K562 (cell line): ENCODE data around the gene RGL2. TPM values are rescaled to one million over a fixed set of nuclear protein-coding genes. Genes with fewer than 3 reads are reported as not detected.

ENCODE experiments used
- ATAC-seq: fragments of 200-7000 bp; cut with Tn5 transposase; 3 replicates; pipeline ENCODE4 v1.9.1; 2020; ENCODE audit warnings: moderate library complexity
- BruUV-seq: library from RNA; stranded (reverse); fragments of 400-500 nt; replicated peaks from 2 replicates; lab custom pipeline; 2021; lab: Mats Ljungman, UMichigan
- CTCF ChIA-PET: fragments of 300-600 bp; formaldehyde crosslinking; extraction: SDS; loops from one replicate; lab custom pipeline; 2021; ENCODE audit warnings: low intra/inter-chr PET ratio; lab: Yijun Ruan, JAX
- POLR2A ChIA-PET: fragments of 300-600, 350-650 bp; sonication (Branson Sonifier 250); formaldehyde crosslinking; extraction: SDS; loops from one replicate; lab custom pipeline; 2021; ENCODE audit warnings: antibody characterized with exemption, inconsistent platforms; lab: Yijun Ruan, JAX
- DNase-seq, 4 experiments: peaks; one replicate each; pipeline versions ENCODE4 v3.0.0 to v3.0.0-alpha.2; 2011 to 2018; ENCODE audit warnings: low spot score in 3 of 4, mixed read lengths in 3 of 4; ENCODE audit errors: extremely low read depth in 1 of 4
- FAIRE-seq: peaks from 2 replicates; lab custom pipeline; 2011; peaks lifted over from hg19 to GRCh38; lab: Jason Lieb, UNC
- H2AFZ ChIP-seq: 2 replicates; pipeline ENCODE4 v1.6.0; 2011; ENCODE audit warnings: low read depth, low read length, control low read depth, inconsistent platforms
- H3K27ac ChIP-seq: fragments of 200-600 bp; 3 replicates; pipeline ENCODE4 v1.8.0; 2011; ENCODE audit warnings: low read depth, mild to moderate bottlenecking, control low read depth, inconsistent platforms, low read length, moderate library complexity, mixed read lengths; ENCODE audit errors: extremely low read depth
- H3K27me3 ChIP-seq, 2 experiments: fragments of 300-600 bp in 1 of 2; 2 replicates in 1 of 2; 3 replicates in 1 of 2; pipeline versions ENCODE4 v1.6.0 to v1.8.0; 2011; ENCODE audit warnings: inconsistent platforms in 2 of 2, low read length in 2 of 2, mild to moderate bottlenecking in 1 of 2, mixed read lengths in 1 of 2, moderate library complexity in 1 of 2; ENCODE audit not compliant: control insufficient read depth in 2 of 2, insufficient read depth in 2 of 2
- H3K36me3 ChIP-seq: fragments of 300-600 bp; 3 replicates; pipeline ENCODE4 v1.8.0; 2011; ENCODE audit warnings: mild to moderate bottlenecking, low read length, inconsistent platforms; ENCODE audit not compliant: control insufficient read depth, insufficient read depth
- H3K4me1 ChIP-seq, 2 experiments: fragments of 200-600 bp in 1 of 2; replicated peaks in 1 of 2; 2 replicates in 1 of 2; 3 replicates in 1 of 2; pipeline versions ENCODE4 v1.5.1 to v1.8.0; 2011; ENCODE audit warnings: inconsistent platforms in 2 of 2, low read length in 2 of 2, mild to moderate bottlenecking in 1 of 2, mixed read lengths in 1 of 2, moderate library complexity in 1 of 2; ENCODE audit not compliant: control insufficient read depth in 2 of 2, insufficient read depth in 2 of 2
- H3K4me2 ChIP-seq: 2 replicates; pipeline ENCODE4 v1.6.1; 2011; ENCODE audit warnings: low read length, control low read depth, inconsistent platforms, mixed read lengths; ENCODE audit not compliant: insufficient read depth
- H3K4me3 ChIP-seq: fragments of 200-600 bp; sonication (generic), shearing (Covaris generic); 2 replicates; pipeline ENCODE4 v1.5.1; 2016; ENCODE audit warnings: control low read depth, inconsistent platforms
- H3K79me2 ChIP-seq: fragments of 200-600 bp; 3 replicates; pipeline ENCODE4 v1.8.0; 2011; ENCODE audit warnings: low read length, inconsistent platforms; ENCODE audit not compliant: control insufficient read depth, insufficient read depth
- H3K9ac ChIP-seq, 2 experiments: 2 replicates each; pipeline versions ENCODE4 v1.6.0 to v1.6.1; 2011; ENCODE audit warnings: low read depth in 2 of 2, low read length in 2 of 2, control low read depth in 1 of 2, inconsistent platforms in 1 of 2, mild to moderate bottlenecking in 1 of 2, mixed read lengths in 1 of 2; ENCODE audit not compliant: insufficient read depth in 1 of 2
- H3K9me1 ChIP-seq: one replicate; pipeline ENCODE4 v1.6.0; 2011; ENCODE audit warnings: inconsistent platforms, mild to moderate bottlenecking, low read length, moderate library complexity; ENCODE audit not compliant: control insufficient read depth, insufficient read depth
- H3K9me3 ChIP-seq: replicated peaks from 2 replicates; pipeline ENCODE4 v1.5.1; 2011; ENCODE audit warnings: low read depth, low read length, inconsistent platforms; ENCODE audit not compliant: control insufficient read depth, insufficient read depth
- H4K20me1 ChIP-seq: replicated peaks from 2 replicates; pipeline ENCODE4 v1.6.1; 2011; ENCODE audit warnings: low read length, inconsistent platforms, mixed read lengths; ENCODE audit not compliant: control insufficient read depth, insufficient read depth
- ATF1 ChIP-seq, 2 experiments: fragments of 450-650 bp in 1 of 2; IDR thresholded peaks; 2 replicates each; pipeline ENCODE4 v1.6.1; 2016; ENCODE audit warnings: missing compliant biosample characterization in 1 of 2, missing genetic modification characterization in 1 of 2
- DPF2 ChIP-seq: fragments of 450-650 bp; IDR thresholded peaks from 2 replicates; pipeline ENCODE4 v1.6.1; 2016
- MED1 ChIP-seq: sonication (generic); formaldehyde crosslinking; IDR thresholded peaks from 2 replicates; pipeline ENCODE4 v1.8.1; 2023; ENCODE audit warnings: missing genetic modification reagents, borderline replicate concordance
- NRF1 ChIP-seq, 2 experiments: fragments of 450-650 bp; IDR thresholded peaks in 1 of 2; conservative IDR thresholded peaks in 1 of 2; 2 replicates each; pipeline ENCODE4 v1.6.1; 2014; ENCODE audit warnings: mild to moderate bottlenecking in 2 of 2
- RNF2 ChIP-seq: sonication (generic); IDR thresholded peaks from 2 replicates; pipeline ENCODE4 v1.6.1; 2016
- ZNF146 ChIP-seq: IDR thresholded peaks from one replicate; pipeline ENCODE4 v1.6.1; 2018; ENCODE audit warnings: missing compliant biosample characterization; ENCODE audit not compliant: unreplicated experiment
- WGBS: fragments of 100-300 bp; shearing (Covaris generic); methylation state at CpG from one replicate; pipeline ENCODE4 v1.1.6; 2016; ENCODE audit warnings: low coverage, mixed read lengths; ENCODE audit not compliant: insufficient coverage; ENCODE audit errors: missing lambda C conversion rate; 5-methylcytosine and 5-hydroxymethylcytosine counted together
- in situ Hi-C: fragments of 300-500 bp; cut with MboI; formaldehyde crosslinking; loops from 4 replicates; pipeline ENCODE4 v1.15.0; 2018; ENCODE audit warnings: inconsistent platforms, mixed read lengths
- intact Hi-C: fragments of 100-400 bp; cut with micrococcal nuclease; formaldehyde crosslinking; loops from 2 replicates; pipeline ENCODE4 v1.14.2; 2022
- polyA plus RNA-seq, 8 experiments: library from polyadenylated mRNA; depleted of rRNA in 4 of 8; stranded (reverse) in 5 of 8; unstranded in 3 of 8; fragments of >200 nt; fragmentation: Nextera tagmentation in 2 of 8; fragmentation: Illumina TruSeq in 1 of 8; extraction: Ambion mirVana in 2 of 8; extraction: Trizol in 1 of 8; gene quantifications; 2 replicates each; pipeline versions ENCODE4 v1.2.1 to v1.2.3, GENCODE V29; 2011 to 2014; ENCODE audit warnings: inconsistent platforms in 1 of 8, missing spikeins in 1 of 8
- total RNA-seq, 7 experiments: library from RNA; depleted of rRNA in 6 of 7; stranded (reverse); fragments of >200 nt in 6 of 7; fragmentation: Illumina TruSeq in 2 of 7; extraction: Trizol in 2 of 7; gene quantifications; 2 replicates each; pipeline versions ENCODE4 v1.2.1 to v1.2.3, GENCODE V29; 2011 to 2021; ENCODE audit warnings: low replicate concordance in 1 of 7
- TF ChIP-seq, protein P1 (sequence below): fragments of 250-450 bp; sonication (Bioruptor Pico); IDR thresholded peaks from 2 replicates; pipeline ENCODE4 v1.8.0; 2021; ENCODE audit warnings: mild to moderate bottlenecking, moderate library complexity
- TF ChIP-seq, protein P2 (sequence below), 2 experiments: fragments of 450-650 bp; IDR thresholded peaks; 2 replicates each; pipeline ENCODE4 v1.6.1; 2016; ENCODE audit warnings: mild to moderate bottlenecking in 2 of 2, borderline replicate concordance in 1 of 2, low read depth in 1 of 2, moderate library complexity in 1 of 2
- TF ChIP-seq, protein P3 (sequence below): fragments of 450-650 bp; conservative IDR thresholded peaks from 2 replicates; pipeline ENCODE4 v1.6.1; 2016; ENCODE audit warnings: missing genetic modification characterization, low read depth, mild to moderate bottlenecking, missing compliant biosample characterization, moderate library complexity

The RGL2 gene
- total and polyA plus RNA-seq, 9 of the 15 experiments (the other 6 are each of a cell fraction or from before 2014, with no cell fraction given), result 1.8 to 57.1 (median 19.5) TPM

DNA sequence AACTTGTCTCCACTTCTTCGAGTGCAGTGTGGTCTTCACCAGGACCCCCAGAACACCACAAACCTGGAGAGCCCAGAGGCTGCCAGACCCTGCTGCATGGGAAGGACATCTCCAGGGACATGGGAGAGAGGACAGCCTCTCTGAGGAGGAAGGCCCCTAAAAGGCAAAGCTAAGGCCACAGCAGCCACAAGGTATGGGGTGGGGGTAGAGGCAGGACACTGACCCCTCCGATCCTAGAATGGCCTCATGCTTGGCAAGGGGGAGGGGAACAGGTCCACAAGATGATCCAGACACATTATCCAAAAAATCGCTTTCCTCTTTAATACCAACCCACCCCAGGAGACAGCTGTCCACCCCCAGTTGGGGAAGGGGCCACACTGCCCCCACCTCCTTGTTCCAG lies 19.9 kb downstream of the RGL2 start:
- CTCF ChIA-PET, result interaction anchor here (1.9 to 6.6 kb wide), 4 partner anchors 20 to 147 kb away, joined by 5 to 64 read pairs (median 18); partner anchors contain the start of gene RGL2
- intact Hi-C loops (loop anchor here (10.0 kb wide), 1 partner anchor 296 kb away; no protein-coding TSS in a partner anchor), in situ Hi-C loops (loop anchor here (10.0 kb wide), 1 partner anchor 126 kb away; no protein-coding TSS in a partner anchor)
- no peaks in the 10 kb centered on the region for H3K27me3 ChIP-seq
- BruUV-seq, result no TSS peak
- DNase-seq (no peak), FAIRE-seq (no peak), ATAC-seq (no peak)
- H3K9ac ChIP-seq, result no peak overlapping the region
- WGBS, result 80% methylated on average over 3 of the region's 3 CpGs
- no peak overlapping the region for H2AFZ ChIP-seq
- POLR2A ChIA-PET, result interaction anchor here (1.0 to 8.1 kb wide), 4 partner anchors 11 to 38 kb away, joined by 3 to 90 read pairs (median 14); partner anchors contain the start of genes PFDN6, RGL2 and WDR46
- no peak overlapping the region for H3K4me3 ChIP-seq
- H4K20me1 ChIP-seq, result peaks cover 30% of the 10 kb centered on the region
- no peaks in the 10 kb centered on the region for H3K9me1 ChIP-seq
- no peak overlapping the region for H3K4me2 ChIP-seq
- no peaks in the 10 kb centered on the region for H3K9me3 ChIP-seq
- no peak overlapping the region; the same call in 2 of the 3 replicates for H3K27ac ChIP-seq
- peaks cover 27% of the 10 kb centered on the region for H3K79me2 ChIP-seq
- H3K36me3 ChIP-seq, result peaks cover 90% of the 10 kb centered on the region
- H3K4me1 ChIP-seq, result peaks cover 34 to 39% of the 10 kb centered on the region in 2 experiments
- TF ChIP-seq, protein P1, sequence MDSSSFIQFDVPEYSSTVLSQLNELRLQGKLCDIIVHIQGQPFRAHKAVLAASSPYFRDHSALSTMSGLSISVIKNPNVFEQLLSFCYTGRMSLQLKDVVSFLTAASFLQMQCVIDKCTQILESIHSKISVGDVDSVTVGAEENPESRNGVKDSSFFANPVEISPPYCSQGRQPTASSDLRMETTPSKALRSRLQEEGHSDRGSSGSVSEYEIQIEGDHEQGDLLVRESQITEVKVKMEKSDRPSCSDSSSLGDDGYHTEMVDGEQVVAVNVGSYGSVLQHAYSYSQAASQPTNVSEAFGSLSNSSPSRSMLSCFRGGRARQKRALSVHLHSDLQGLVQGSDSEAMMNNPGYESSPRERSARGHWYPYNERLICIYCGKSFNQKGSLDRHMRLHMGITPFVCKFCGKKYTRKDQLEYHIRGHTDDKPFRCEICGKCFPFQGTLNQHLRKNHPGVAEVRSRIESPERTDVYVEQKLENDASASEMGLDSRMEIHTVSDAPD (CRISPR knock-in tag), result no peak
- TF ChIP-seq RNF2, result no peak
- TF ChIP-seq, protein P2, sequence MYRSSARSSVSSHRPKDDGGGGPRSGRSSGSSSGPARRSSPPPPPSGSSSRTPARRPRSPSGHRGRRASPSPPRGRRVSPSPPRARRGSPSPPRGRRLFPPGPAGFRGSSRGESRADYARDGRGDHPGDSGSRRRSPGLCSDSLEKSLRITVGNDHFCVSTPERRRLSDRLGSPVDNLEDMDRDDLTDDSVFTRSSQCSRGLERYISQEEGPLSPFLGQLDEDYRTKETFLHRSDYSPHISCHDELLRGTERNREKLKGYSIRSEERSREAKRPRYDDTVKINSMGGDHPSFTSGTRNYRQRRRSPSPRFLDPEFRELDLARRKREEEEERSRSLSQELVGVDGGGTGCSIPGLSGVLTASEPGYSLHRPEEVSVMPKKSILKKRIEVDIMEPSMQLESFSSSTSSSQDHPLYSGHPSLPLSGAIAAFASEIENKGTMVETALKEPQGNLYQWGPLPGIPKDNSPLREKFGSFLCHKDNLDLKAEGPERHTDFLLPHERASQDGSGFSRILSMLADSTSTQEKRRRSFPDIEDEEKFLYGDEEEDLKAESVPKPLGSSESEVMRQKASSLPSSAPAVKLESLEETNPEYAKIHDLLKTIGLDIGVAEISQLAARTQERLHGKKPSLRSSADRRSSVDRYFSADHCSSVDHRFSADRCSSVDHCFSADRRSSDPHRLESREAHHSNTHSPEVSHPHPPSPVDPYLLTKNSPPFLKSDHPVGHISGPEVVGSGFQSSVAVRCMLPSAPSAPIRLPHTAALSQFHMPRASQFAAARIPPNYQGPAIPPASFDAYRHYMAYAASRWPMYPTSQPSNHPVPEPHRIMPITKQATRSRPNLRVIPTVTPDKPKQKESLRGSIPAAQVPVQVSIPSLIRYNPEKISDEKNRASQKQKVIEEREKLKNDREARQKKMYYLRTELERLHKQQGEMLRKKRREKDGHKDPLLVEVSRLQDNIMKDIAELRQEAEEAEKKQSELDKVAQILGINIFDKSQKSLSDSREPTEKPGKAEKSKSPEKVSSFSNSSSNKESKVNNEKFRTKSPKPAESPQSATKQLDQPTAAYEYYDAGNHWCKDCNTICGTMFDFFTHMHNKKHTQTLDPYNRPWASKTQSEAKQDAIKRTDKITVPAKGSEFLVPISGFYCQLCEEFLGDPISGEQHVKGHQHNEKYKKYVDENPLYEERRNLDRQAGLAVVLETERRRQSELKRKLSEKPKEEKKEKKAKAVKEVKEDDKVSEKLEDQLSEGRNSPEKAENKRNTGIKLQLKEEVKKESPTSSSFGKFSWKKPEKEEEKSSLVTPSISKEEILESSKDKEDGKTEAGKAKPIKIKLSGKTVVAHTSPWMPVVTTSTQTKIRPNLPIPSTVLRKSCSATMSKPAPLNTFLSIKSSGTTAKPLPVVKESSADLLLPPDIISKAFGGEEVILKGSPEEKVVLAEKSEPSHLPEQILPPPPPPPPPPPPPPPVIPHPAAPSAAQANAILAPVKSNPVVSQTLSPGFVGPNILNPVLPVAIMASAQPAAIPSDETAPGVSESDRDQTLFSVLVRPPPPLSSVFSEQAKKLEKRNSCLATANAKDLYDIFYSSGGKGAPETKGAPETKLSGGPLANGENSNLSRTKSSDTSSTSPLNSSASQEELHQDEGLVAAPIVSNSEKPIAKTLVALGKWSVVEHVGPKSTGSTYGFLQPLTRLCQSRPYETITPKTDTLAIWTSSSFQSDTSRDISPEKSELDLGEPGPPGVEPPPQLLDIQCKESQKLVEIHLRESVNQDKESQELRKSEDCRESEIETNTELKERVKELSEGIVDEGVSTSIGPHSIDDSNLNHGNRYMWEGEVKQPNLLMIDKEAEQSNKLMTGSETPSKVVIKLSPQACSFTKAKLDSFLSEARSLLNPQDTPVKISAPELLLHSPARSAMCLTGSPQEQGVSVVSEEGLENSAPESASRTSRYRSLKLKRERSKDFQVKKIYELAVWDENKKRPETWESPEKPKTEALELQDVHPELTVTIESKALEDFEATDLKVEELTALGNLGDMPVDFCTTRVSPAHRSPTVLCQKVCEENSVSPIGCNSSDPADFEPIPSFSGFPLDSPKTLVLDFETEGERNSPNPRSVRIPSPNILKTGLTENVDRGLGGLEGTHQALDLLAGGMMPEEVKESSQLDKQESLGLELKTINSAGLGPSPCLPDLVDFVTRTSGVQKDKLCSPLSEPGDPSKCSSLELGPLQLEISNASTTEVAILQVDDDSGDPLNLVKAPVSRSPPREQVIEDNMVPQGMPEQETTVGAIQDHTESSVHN (IDR thresholded peaks at IDR 0.05; ENCODE audit: borderline replicate concordance in 1 of 2, low read depth in 1 of 2), result no peak
- TF ChIP-seq, protein P3, sequence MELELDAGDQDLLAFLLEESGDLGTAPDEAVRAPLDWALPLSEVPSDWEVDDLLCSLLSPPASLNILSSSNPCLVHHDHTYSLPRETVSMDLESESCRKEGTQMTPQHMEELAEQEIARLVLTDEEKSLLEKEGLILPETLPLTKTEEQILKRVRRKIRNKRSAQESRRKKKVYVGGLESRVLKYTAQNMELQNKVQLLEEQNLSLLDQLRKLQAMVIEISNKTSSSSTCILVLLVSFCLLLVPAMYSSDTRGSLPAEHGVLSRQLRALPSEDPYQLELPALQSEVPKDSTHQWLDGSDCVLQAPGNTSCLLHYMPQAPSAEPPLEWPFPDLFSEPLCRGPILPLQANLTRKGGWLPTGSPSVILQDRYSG (tag), result no peak
- no peak for TF ChIP-seq NRF1 (conservative IDR thresholded peaks at IDR 0.05 in 1 of 2, IDR thresholded peaks at IDR 0.05 in 1 of 2)
- TF ChIP-seq DPF2, result no peak
- no peak for TF ChIP-seq MED1 (CRISPR knock-in tag)
- no peak for TF ChIP-seq ATF1 (CRISPR knock-in tag; IDR thresholded peaks at IDR 0.05)
- TF ChIP-seq ATF1 (tag; IDR thresholded peaks at IDR 0.05), result no peak
- TF ChIP-seq ZNF146 (CRISPR knock-in tag), result no peak
